Measurements from ENCODE around the gene BMP10.

DNA sequence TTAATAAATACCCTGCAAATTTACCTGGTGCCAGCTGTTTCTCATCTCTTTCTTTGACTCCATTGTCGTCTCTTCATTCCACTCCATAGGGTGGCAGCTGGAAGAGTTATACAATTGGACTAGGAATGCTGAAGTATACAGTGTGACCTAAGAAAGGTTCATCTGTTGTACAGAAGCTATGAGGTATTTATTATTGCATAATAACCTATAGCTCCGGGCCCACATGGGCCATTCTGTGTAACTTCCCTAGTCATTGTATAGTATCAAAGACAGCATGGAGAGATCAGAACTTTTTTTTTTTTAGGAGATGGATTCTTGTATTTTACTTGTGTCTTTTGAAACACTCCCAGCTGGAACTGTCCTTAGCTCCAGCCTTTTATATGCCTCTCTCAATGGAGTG is 26.2 kb downstream of the BMP10 start:
- TF ChIP-seq, protein P1, sequence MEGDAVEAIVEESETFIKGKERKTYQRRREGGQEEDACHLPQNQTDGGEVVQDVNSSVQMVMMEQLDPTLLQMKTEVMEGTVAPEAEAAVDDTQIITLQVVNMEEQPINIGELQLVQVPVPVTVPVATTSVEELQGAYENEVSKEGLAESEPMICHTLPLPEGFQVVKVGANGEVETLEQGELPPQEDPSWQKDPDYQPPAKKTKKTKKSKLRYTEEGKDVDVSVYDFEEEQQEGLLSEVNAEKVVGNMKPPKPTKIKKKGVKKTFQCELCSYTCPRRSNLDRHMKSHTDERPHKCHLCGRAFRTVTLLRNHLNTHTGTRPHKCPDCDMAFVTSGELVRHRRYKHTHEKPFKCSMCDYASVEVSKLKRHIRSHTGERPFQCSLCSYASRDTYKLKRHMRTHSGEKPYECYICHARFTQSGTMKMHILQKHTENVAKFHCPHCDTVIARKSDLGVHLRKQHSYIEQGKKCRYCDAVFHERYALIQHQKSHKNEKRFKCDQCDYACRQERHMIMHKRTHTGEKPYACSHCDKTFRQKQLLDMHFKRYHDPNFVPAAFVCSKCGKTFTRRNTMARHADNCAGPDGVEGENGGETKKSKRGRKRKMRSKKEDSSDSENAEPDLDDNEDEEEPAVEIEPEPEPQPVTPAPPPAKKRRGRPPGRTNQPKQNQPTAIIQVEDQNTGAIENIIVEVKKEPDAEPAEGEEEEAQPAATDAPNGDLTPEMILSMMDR (IDR thresholded peaks at IDR 0.05) = no peak
- TF ChIP-seq POLR2A (IDR thresholded peaks at IDR 0.05; ENCODE audit: low read depth) = no peak

Measured in esophagus muscularis mucosa (tissue), 3 donors.